H9 (cell line): ENCODE data around the gene PIGK. TPM values are rescaled to one million over a fixed set of nuclear protein-coding genes. Genes with fewer than 3 reads are reported as not detected.

Source experiments
- DNase-seq: peaks from one replicate; pipeline ENCODE4 v3.0.0-alpha.2; 2017
- H2AFZ ChIP-seq: one replicate; pipeline ENCODE4 v1.6.1; 2013; ENCODE audit warnings: mild to moderate bottlenecking, low read length, control low read depth, moderate library complexity
- H2AK5ac ChIP-seq: 2 replicates; pipeline ENCODE4 v1.6.1; 2013; ENCODE audit warnings: low read length, control low read depth, mixed read lengths; ENCODE audit not compliant: insufficient read length
- H2BK120ac ChIP-seq: one replicate; pipeline ENCODE4 v1.6.1; 2013; ENCODE audit warnings: low read depth, mild to moderate bottlenecking, low read length, control low read depth, inconsistent platforms; ENCODE audit not compliant: poor library complexity, severe bottlenecking
- H2BK12ac ChIP-seq: 2 replicates; pipeline ENCODE4 v1.6.1; 2013; ENCODE audit warnings: low read length, control low read depth, mixed read lengths, low read depth; ENCODE audit not compliant: insufficient read length
- H2BK15ac ChIP-seq: 2 replicates; pipeline ENCODE4 v1.6.1; 2013; ENCODE audit warnings: low read depth, low read length, control low read depth
- H2BK20ac ChIP-seq: one replicate; pipeline ENCODE4 v1.6.1; 2013; ENCODE audit warnings: low read depth, mild to moderate bottlenecking, low read length, control low read depth, inconsistent platforms; ENCODE audit not compliant: poor library complexity, severe bottlenecking
- H2BK5ac ChIP-seq: 2 replicates; pipeline ENCODE4 v1.6.1; 2013; ENCODE audit warnings: low read length, control low read depth, mixed read lengths; ENCODE audit not compliant: insufficient read length
- H3K14ac ChIP-seq: 2 replicates; pipeline ENCODE4 v1.6.1; 2013; ENCODE audit warnings: low read length, control low read depth; ENCODE audit not compliant: insufficient read depth
- H3K18ac ChIP-seq: 2 replicates; pipeline ENCODE4 v1.6.1; 2013; ENCODE audit warnings: low read depth, mild to moderate bottlenecking, mixed read lengths, low read length, control low read depth; ENCODE audit not compliant: insufficient read length
- H3K23ac ChIP-seq: 2 replicates; pipeline ENCODE4 v1.6.1; 2013; ENCODE audit warnings: low read length, control low read depth, mixed read lengths, low read depth; ENCODE audit not compliant: insufficient read length
- H3K23me2 ChIP-seq: 2 replicates; pipeline ENCODE4 v1.6.1; 2013; ENCODE audit warnings: low read depth, mild to moderate bottlenecking, mixed read lengths, low read length, control low read depth; ENCODE audit not compliant: insufficient read length, poor library complexity, severe bottlenecking
- H3K27ac ChIP-seq: 2 replicates; pipeline ENCODE4 v1.5.1; 2013; ENCODE audit warnings: low read length, control low read depth, mixed read lengths, low read depth; ENCODE audit not compliant: insufficient read length
- H3K27me3 ChIP-seq: 2 replicates; pipeline ENCODE4 v1.6.1; 2013; ENCODE audit warnings: low read length, control low read depth, inconsistent platforms; ENCODE audit not compliant: insufficient read depth
- H3K4ac ChIP-seq: 2 replicates; pipeline ENCODE4 v1.6.1; 2013; ENCODE audit warnings: low read depth, mild to moderate bottlenecking, control low read depth, inconsistent platforms, low read length, moderate library complexity
- H3K4me1 ChIP-seq: 2 replicates; pipeline ENCODE4 v1.6.1; 2013; ENCODE audit warnings: low read length, control low read depth, inconsistent platforms; ENCODE audit not compliant: insufficient read depth
- H3K4me2 ChIP-seq: 2 replicates; pipeline ENCODE4 v1.6.1; 2013; ENCODE audit warnings: low read length, control low read depth, mixed read lengths; ENCODE audit not compliant: insufficient read length, insufficient read depth
- H3K56ac ChIP-seq: 2 replicates; pipeline ENCODE4 v1.6.1; 2013; ENCODE audit warnings: low read depth, mild to moderate bottlenecking, mixed read lengths, low read length, control low read depth; ENCODE audit not compliant: insufficient read length
- H3K79me1 ChIP-seq: 2 replicates; pipeline ENCODE4 v1.6.1; 2013; ENCODE audit warnings: low read depth, mild to moderate bottlenecking, moderate library complexity, low read length, control low read depth, inconsistent platforms; ENCODE audit not compliant: insufficient read depth, poor library complexity, severe bottlenecking
- H3K79me2 ChIP-seq: 2 replicates; pipeline ENCODE4 v1.6.1; 2013; ENCODE audit warnings: low read length, control low read depth, inconsistent platforms; ENCODE audit not compliant: insufficient read depth
- H3K9ac ChIP-seq: 2 replicates; pipeline ENCODE4 v1.6.1; 2013; ENCODE audit warnings: low read length, control low read depth, mixed read lengths; ENCODE audit not compliant: insufficient read length; ENCODE audit errors: extremely low read depth
- H3K9me3 ChIP-seq: one replicate; pipeline ENCODE4 v1.6.1; 2013; ENCODE audit warnings: low read depth, low read length, inconsistent platforms; ENCODE audit not compliant: control insufficient read depth
- H3T11ph ChIP-seq: one replicate; pipeline ENCODE4 v1.6.1; 2013; ENCODE audit warnings: mild to moderate bottlenecking, low read length, control low read depth, inconsistent platforms
- H4K20me1 ChIP-seq: one replicate; pipeline ENCODE4 v1.6.1; 2013; ENCODE audit not compliant: control insufficient read depth, insufficient read length, insufficient read depth
- H4K5ac ChIP-seq: 2 replicates; pipeline ENCODE4 v1.6.1; 2013; ENCODE audit warnings: low read depth, mild to moderate bottlenecking, mixed read lengths, low read length, control low read depth; ENCODE audit not compliant: insufficient read length
- H4K8ac ChIP-seq: replicated peaks from 2 replicates; pipeline ENCODE4 v1.6.1; 2013; ENCODE audit warnings: low read length, control low read depth, mixed read lengths, low read depth; ENCODE audit not compliant: insufficient read length
- H4K91ac ChIP-seq: 2 replicates; pipeline ENCODE4 v1.6.1; 2013; ENCODE audit warnings: low read depth, mild to moderate bottlenecking, moderate library complexity, mixed read lengths, low read length, control low read depth; ENCODE audit not compliant: insufficient read length
- H3K27ac Mint-ChIP-seq, 3 experiments: 2 replicates in 2 of 3; 3 replicates in 1 of 3; pipeline ENCODE4 v1.8.0; 2020 to 2021; ENCODE audit warnings: mixed read lengths in 3 of 3, mild to moderate bottlenecking in 1 of 3, moderate library complexity in 1 of 3
- H3K27me3 Mint-ChIP-seq: 2 replicates; pipeline ENCODE4 v1.8.0; 2021; ENCODE audit warnings: low read depth, mild to moderate bottlenecking, moderate library complexity, mixed read lengths
- H3K36me3 Mint-ChIP-seq, 3 experiments: 2 replicates in 2 of 3; 3 replicates in 1 of 3; pipeline ENCODE4 v1.8.0; 2020 to 2021; ENCODE audit warnings: low read depth in 3 of 3, mixed read lengths in 3 of 3; ENCODE audit not compliant: insufficient read depth in 1 of 3
- H3K4me1 Mint-ChIP-seq, 2 experiments: 2 replicates each; pipeline ENCODE4 v1.8.0; 2020; ENCODE audit warnings: mixed read lengths in 2 of 2
- H3K4me3 Mint-ChIP-seq, 2 experiments: 2 replicates in 1 of 2; 3 replicates in 1 of 2; pipeline ENCODE4 v1.8.0; 2020 to 2021; ENCODE audit warnings: mild to moderate bottlenecking in 2 of 2, mixed read lengths in 2 of 2, moderate library complexity in 1 of 2
- H3K9me3 Mint-ChIP-seq, 2 experiments: 2 replicates in 1 of 2; 3 replicates in 1 of 2; pipeline ENCODE4 v1.8.0; 2020; ENCODE audit warnings: mild to moderate bottlenecking in 2 of 2, mixed read lengths in 2 of 2, moderate library complexity in 1 of 2
- total RNA-seq: library from RNA; stranded (reverse); gene quantifications from 2 replicates; pipeline ENCODE4 v1.2.1, GENCODE V29; 2021
- TF ChIP-seq, protein P1 (sequence below): fragments of 200-600 bp; sonication (generic); conservative IDR thresholded peaks from 3 replicates; pipeline ENCODE4 v1.8.0; 2021; ENCODE audit warnings: antibody characterized with exemption, mild to moderate bottlenecking

PIGK gene
- total RNA-seq, 1 experiment from 2014 or later, result 22.1 TPM

DNA sequence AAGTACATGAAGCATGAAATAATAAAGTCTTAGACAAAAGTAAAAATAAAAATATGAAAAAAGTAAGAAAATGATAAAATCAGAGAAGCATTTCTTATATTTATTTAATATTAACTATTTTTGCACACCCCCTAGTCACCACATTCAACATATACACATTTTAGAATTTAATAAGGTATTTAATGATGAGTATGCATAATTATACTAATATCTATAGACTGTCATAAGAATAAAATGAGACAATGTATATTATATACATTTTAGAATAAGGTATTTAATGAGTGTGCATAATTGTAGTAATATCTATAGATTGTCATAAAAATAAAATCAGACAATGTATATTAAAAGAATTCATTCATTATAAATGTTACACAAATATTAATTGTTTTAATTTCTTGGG lies 18.9 kb downstream of the PIGK start:
- peaks cover 14 to 20% (median 18%) of the 10 kb centered on the region in 3 experiments; a peak in 6 of 7 replicates for H3K36me3 Mint-ChIP-seq
- H3K4me1 ChIP-seq, result no peaks in the 10 kb centered on the region
- no peak overlapping the region for H3K4me3 Mint-ChIP-seq
- no peak overlapping the region for H3K23ac ChIP-seq
- H3K4me2 ChIP-seq, result no peak overlapping the region
- no peak overlapping the region for H3K4ac ChIP-seq
- H3K27ac ChIP-seq, result no peak overlapping the region
- no peaks in the 10 kb centered on the region for H3K23me2 ChIP-seq
- H3K79me2 ChIP-seq, result no peaks in the 10 kb centered on the region
- no peak overlapping the region for H4K5ac ChIP-seq
- H3K18ac ChIP-seq, result no peak overlapping the region
- no peak overlapping the region for H2BK120ac ChIP-seq
- no peak overlapping the region for H2BK20ac ChIP-seq
- no peak overlapping the region for H2BK5ac ChIP-seq
- H4K91ac ChIP-seq, result no peak overlapping the region
- H3T11ph ChIP-seq, result no peak overlapping the region
- no peak overlapping the region for H2BK12ac ChIP-seq
- no peak overlapping the region for H3K56ac ChIP-seq
- H3K9me3 ChIP-seq, result no peaks in the 10 kb centered on the region
- no peak overlapping the region for H3K9ac ChIP-seq
- no peaks in the 10 kb centered on the region for H3K27me3 Mint-ChIP-seq
- TF ChIP-seq, protein P1, sequence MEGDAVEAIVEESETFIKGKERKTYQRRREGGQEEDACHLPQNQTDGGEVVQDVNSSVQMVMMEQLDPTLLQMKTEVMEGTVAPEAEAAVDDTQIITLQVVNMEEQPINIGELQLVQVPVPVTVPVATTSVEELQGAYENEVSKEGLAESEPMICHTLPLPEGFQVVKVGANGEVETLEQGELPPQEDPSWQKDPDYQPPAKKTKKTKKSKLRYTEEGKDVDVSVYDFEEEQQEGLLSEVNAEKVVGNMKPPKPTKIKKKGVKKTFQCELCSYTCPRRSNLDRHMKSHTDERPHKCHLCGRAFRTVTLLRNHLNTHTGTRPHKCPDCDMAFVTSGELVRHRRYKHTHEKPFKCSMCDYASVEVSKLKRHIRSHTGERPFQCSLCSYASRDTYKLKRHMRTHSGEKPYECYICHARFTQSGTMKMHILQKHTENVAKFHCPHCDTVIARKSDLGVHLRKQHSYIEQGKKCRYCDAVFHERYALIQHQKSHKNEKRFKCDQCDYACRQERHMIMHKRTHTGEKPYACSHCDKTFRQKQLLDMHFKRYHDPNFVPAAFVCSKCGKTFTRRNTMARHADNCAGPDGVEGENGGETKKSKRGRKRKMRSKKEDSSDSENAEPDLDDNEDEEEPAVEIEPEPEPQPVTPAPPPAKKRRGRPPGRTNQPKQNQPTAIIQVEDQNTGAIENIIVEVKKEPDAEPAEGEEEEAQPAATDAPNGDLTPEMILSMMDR, result no peak
- no peaks in the 10 kb centered on the region for H3K79me1 ChIP-seq
- DNase-seq, result no peak
- H3K9me3 Mint-ChIP-seq, result peaks cover 7 to 11% of the 10 kb centered on the region in 2 experiments
- no peak overlapping the region for H4K8ac ChIP-seq
- H2AFZ ChIP-seq, result no peak overlapping the region
- H2BK15ac ChIP-seq, result no peak overlapping the region
- no peaks in the 10 kb centered on the region for H3K4me1 Mint-ChIP-seq
- no peak overlapping the region for H3K14ac ChIP-seq
- no peaks in the 10 kb centered on the region for H3K27me3 ChIP-seq
- H2AK5ac ChIP-seq, result no peak overlapping the region
- no peak overlapping the region for H3K27ac Mint-ChIP-seq
- no peaks in the 10 kb centered on the region for H4K20me1 ChIP-seq
